Adrenal gland (tissue), 5 donors: ENCODE measurements around the gene NISCH.

Experiments
- CTCF ChIP-seq, 6 experiments: fragments of 450-650 bp in 4 of 6; fragments of 200-600 bp in 2 of 6; sonication (generic) in 1 of 6; IDR thresholded peaks; 1 replicate in 5 of 6; 2 replicates in 1 of 6; pipeline versions ENCODE4 v1.5.1 to v1.8.0; 2016 to 2021; ENCODE audit warnings: antibody characterized with exemption in 6 of 6, mild to moderate bottlenecking in 2 of 6, moderate library complexity in 1 of 6
- POLR2A ChIP-seq, 2 donors: fragments of 450-650 bp; IDR thresholded peaks; one replicate each; pipeline ENCODE4 v1.6.1; 2017; ENCODE audit warnings: antibody characterized with exemption in 2 of 2, mild to moderate bottlenecking in 2 of 2, moderate library complexity in 1 of 2
- donor health status: DM: no; HTN: no; CAD: no.

DNA sequence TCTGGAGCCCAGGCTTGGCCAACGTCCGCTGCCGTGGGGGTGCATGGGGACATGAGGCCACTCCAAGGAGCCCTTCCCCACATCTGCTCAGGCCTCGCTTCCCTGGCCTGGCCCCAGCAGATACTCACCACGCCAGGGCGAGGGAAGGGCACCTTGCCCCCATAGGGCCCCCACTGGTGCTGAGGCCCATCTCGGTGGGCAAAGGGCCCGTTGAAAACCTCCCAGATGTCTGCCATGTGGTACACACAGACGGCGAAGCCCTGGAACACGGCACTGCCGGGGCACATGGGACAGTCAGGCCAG, 15.2 kb upstream of the NISCH start:
- TF ChIP-seq POLR2A (IDR thresholded peaks at IDR 0.05) (no peak), CTCF (IDR thresholded peaks at IDR 0.05) (no peak)
